NB4 (cell line): Measurements from ENCODE around the gene ARHGAP35.

Experiments used
- CTCF ChIP-seq: IDR thresholded peaks from one replicate; pipeline ENCODE4 v1.5.1; 2012; ENCODE audit warnings: low read depth, low read length
- MAX ChIP-seq: IDR thresholded peaks from 2 replicates; pipeline ENCODE4 v1.6.1; 2011; ENCODE audit warnings: low read depth, low read length
- MYC ChIP-seq: IDR thresholded peaks from 2 replicates; pipeline ENCODE4 v1.6.1; 2011; ENCODE audit warnings: low read depth, low read length
- POLR2A ChIP-seq: IDR thresholded peaks from 2 replicates; pipeline ENCODE4 v1.6.1; 2011; ENCODE audit warnings: mild to moderate bottlenecking; ENCODE audit not compliant: insufficient read length; ENCODE audit errors: extremely low read depth

- TF ChIP-seq CTCF = no peak
- no peak for TF ChIP-seq POLR2A
- no peak for TF ChIP-seq MAX
- no peak for TF ChIP-seq MYC
Observed at GRCh38 chr19:46872967-46873366, 12.2 kb downstream of the ARHGAP35 start.
